ENCODE results near the gene GMEB2. TPM values are rescaled to one million over a fixed set of nuclear protein-coding genes. Genes with fewer than 3 reads are reported as not detected.

Gene GMEB2
- total RNA-seq, 1 donor from 2014 or later: 16.1 TPM

- H3K9me3 Mint-ChIP-seq: no peaks in the 10 kb centered on the region
Measured at GRCh38 chr20:63578224-63579016, 48.5 kb downstream of the GMEB2 start.

GRCh38 chr20:63577317-63577894, 49.5 kb downstream of the GMEB2 start:
- Mint-ChIP-seq H3K9me3 (no peaks in the 10 kb centered on the region), H3K27me3 (ENCODE audit: low read depth) (peaks cover 8% of the 10 kb centered on the region), H3K4me3 (no peak overlapping the region), H3K36me3 (no peaks in the 10 kb centered on the region), H3K4me1 (no peaks in the 10 kb centered on the region), H3K27ac (no peak overlapping the region)
- no peak for TF ChIP-seq CTCF (IDR thresholded peaks at IDR 0.05; ENCODE audit: unreplicated experiment)
- no peak for DNase-seq (ENCODE audit: low spot score in 2 of 2, unreplicated experiment in 2 of 2)

More at GRCh38 chr20:63578224-63579016, 48.5 kb downstream of the GMEB2 start:
- no peaks in the 10 kb centered on the region for H3K4me1 Mint-ChIP-seq
- DNase-seq (ENCODE audit: low spot score in 2 of 2, unreplicated experiment in 2 of 2): no peak
- H3K4me3 Mint-ChIP-seq: no peak overlapping the region
- no peak overlapping the region for H3K27ac Mint-ChIP-seq
- no peak for TF ChIP-seq CTCF (IDR thresholded peaks at IDR 0.05; ENCODE audit: unreplicated experiment)
- H3K27me3 Mint-ChIP-seq (ENCODE audit: low read depth): peaks cover 8% of the 10 kb centered on the region
- H3K36me3 Mint-ChIP-seq: no peaks in the 10 kb centered on the region

GRCh38 chr20:63576311-63576710, 50.6 kb downstream of the GMEB2 start:
- no peaks in the 10 kb centered on the region for H3K9me3 Mint-ChIP-seq
- no peaks in the 10 kb centered on the region for H3K4me1 Mint-ChIP-seq
- TF ChIP-seq CTCF (IDR thresholded peaks at IDR 0.05; ENCODE audit: unreplicated experiment): no peak
- peak overlapping the region; percentile 33 for H3K4me3 Mint-ChIP-seq
- H3K36me3 Mint-ChIP-seq: no peaks in the 10 kb centered on the region
- DNase-seq (ENCODE audit: low spot score in 2 of 2, unreplicated experiment in 2 of 2): no peak
- H3K27ac Mint-ChIP-seq: no peak overlapping the region
- H3K27me3 Mint-ChIP-seq (ENCODE audit: low read depth): peaks cover 8% of the 10 kb centered on the region

GRCh38 chr20:63574829-63575743, 51.8 kb downstream of the GMEB2 start:
- DNase-seq (ENCODE audit: low spot score in 2 of 2, unreplicated experiment in 2 of 2): no peak
- peaks cover 5% of the 10 kb centered on the region for H3K27me3 Mint-ChIP-seq (ENCODE audit: low read depth)
- H3K4me1 Mint-ChIP-seq: no peaks in the 10 kb centered on the region
- H3K9me3 Mint-ChIP-seq: no peaks in the 10 kb centered on the region
- no peaks in the 10 kb centered on the region for H3K36me3 Mint-ChIP-seq
- peak overlapping the region; percentile 62 for H3K4me3 Mint-ChIP-seq
- no peak for TF ChIP-seq CTCF (IDR thresholded peaks at IDR 0.05; ENCODE audit: unreplicated experiment)
- H3K27ac Mint-ChIP-seq: no peak overlapping the region

- no peak for TF ChIP-seq CTCF (IDR thresholded peaks at IDR 0.05; ENCODE audit: unreplicated experiment)
- H3K36me3 Mint-ChIP-seq: no peaks in the 10 kb centered on the region
- H3K9me3 Mint-ChIP-seq: no peaks in the 10 kb centered on the region
- DNase-seq (ENCODE audit: low spot score in 2 of 2, unreplicated experiment in 2 of 2): peak; percentile 49 to 66
- H3K4me3 Mint-ChIP-seq: peak within 1 kb of the TSS; percentile 78
- peak within 1 kb of the TSS; percentile 82 for H3K27ac Mint-ChIP-seq
- H3K27me3 Mint-ChIP-seq (ENCODE audit: low read depth): peaks cover 2% of the 10 kb centered on the region
- no peaks in the 10 kb centered on the region for H3K4me1 Mint-ChIP-seq
Measured at GRCh38 chr20:63574156-63574828, 52.6 kb downstream of the GMEB2 start, which contains the start of gene HELZ2. TSS of gene HELZ2 (minus strand) at chr20:63574239. CDS start at chr20:63572385, 1,854 bp downstream.
